HG03025 (cell line): ENCODE results near the gene CDH16.

Experiments
- ATAC-seq: cut with Tn5 transposase; IDR thresholded peaks from one replicate; pipeline ENCODE4 v1.9.1; 2021; ENCODE audit warnings: mild to moderate bottlenecking, moderate library complexity; ENCODE audit not compliant: unreplicated experiment, low FRiP score

Gene CDH16

GRCh38 chr16:66931665-66932064 lies 13.0 kb upstream of the CDH16 start:
- no peak for ATAC-seq

- ATAC-seq = no peak
Measured at GRCh38 chr16:66930189-66930588, 11.5 kb upstream of the CDH16 start.

- ATAC-seq = no peak
Measured at GRCh38 chr16:66928702-66929388, 10.2 kb upstream of the CDH16 start.

- ATAC-seq = no peak
Measured at GRCh38 chr16:66927918-66928649, 9.4 kb upstream of the CDH16 start.

GRCh38 chr16:66926961-66927436 lies 8.3 kb upstream of the CDH16 start:
- no peak for ATAC-seq

- ATAC-seq = no peak
Measured at GRCh38 chr16:66926171-66926947, 7.7 kb upstream of the CDH16 start.

GRCh38 chr16:66925322-66925840 lies 6.7 kb upstream of the CDH16 start, which contains the start of gene RRAD:
Gene RRAD, minus strand, starts transcription at chr16:66925535. Its CDS starts 356 bp downstream, at chr16:66925179.
- ATAC-seq = no peak

- no peak for ATAC-seq
Measured at GRCh38 chr16:66924527-66925321, 6.0 kb upstream of the CDH16 start.

GRCh38 chr16:66923866-66924265 lies 5.2 kb upstream of the CDH16 start:
- ATAC-seq = no peak

GRCh38 chr16:66923247-66923731 lies 4.6 kb upstream of the CDH16 start:
- no peak for ATAC-seq

- no peak for ATAC-seq
Measured at GRCh38 chr16:66921729-66922450, 3.2 kb upstream of the CDH16 start.

- no peak for ATAC-seq
Measured at GRCh38 chr16:66920924-66921680, 2.4 kb upstream of the CDH16 start.

GRCh38 chr16:66920299-66920590 lies 1.6 kb upstream of the CDH16 start:
- no peak for ATAC-seq

- ATAC-seq = no peak
Measured at GRCh38 chr16:66919569-66920298, 1.0 kb upstream of the CDH16 start.

- ATAC-seq = no peak
Measured at GRCh38 chr16:66918355-66918754, 330 bp downstream of the CDH16 start.

- ATAC-seq = no peak
Measured at GRCh38 chr16:66917741-66918140, 944 bp downstream of the CDH16 start.

- ATAC-seq = no peak
Measured at GRCh38 chr16:66916518-66916917, 2.2 kb downstream of the CDH16 start.

- no peak for ATAC-seq
Measured at GRCh38 chr16:66915041-66915440, 3.6 kb downstream of the CDH16 start.
